Uterus (tissue), 4 donors: ENCODE results near the gene LRRC8A. TPM values are rescaled to one million over a fixed set of nuclear protein-coding genes. Genes with fewer than 3 reads are reported as not detected.

Experiments
- DNase-seq, 2 donors: peaks; one replicate each; pipeline ENCODE4 v3.0.0-alpha.2; 2019 to 2020
- H3K27ac ChIP-seq, 2 donors: fragments of 200-600 bp; sonication (generic); 1 replicate in 1 of 2; 2 replicates in 1 of 2; pipeline ENCODE4 v1.5.1; 2016 to 2018
- H3K27me3 ChIP-seq, 2 donors: fragments of 200-600 bp; sonication (generic); one replicate each; pipeline ENCODE4 v1.5.1; 2018 to 2019; ENCODE audit warnings: control low read depth in 1 of 2
- H3K36me3 ChIP-seq, 2 donors: fragments of 200-600 bp; sonication (generic); one replicate each; pipeline ENCODE4 v1.5.1; 2019; ENCODE audit warnings: control low read depth in 1 of 2
- H3K4me1 ChIP-seq, 2 donors: fragments of 200-600 bp; sonication (generic); one replicate each; pipeline ENCODE4 v1.5.1; 2018 to 2019; ENCODE audit warnings: control low read depth in 1 of 2
- H3K4me3 ChIP-seq, 2 donors: fragments of 200-600 bp; sonication (generic); 1 replicate in 1 of 2; 2 replicates in 1 of 2; pipeline ENCODE4 v1.5.1; 2018 to 2019; ENCODE audit warnings: mild to moderate bottlenecking in 1 of 2
- H3K9me3 ChIP-seq, 2 donors: fragments of 200-600 bp; sonication (generic); one replicate each; pipeline ENCODE4 v1.5.1; 2019; ENCODE audit warnings: control low read depth in 1 of 2
- POLR2A ChIP-seq, 2 donors: fragments of 450-650 bp; IDR thresholded peaks; one replicate each; pipeline ENCODE4 v1.6.1; 2016; ENCODE audit warnings: antibody characterized with exemption in 2 of 2, mild to moderate bottlenecking in 1 of 2, moderate library complexity in 1 of 2
- intact Hi-C: fragments of 100-400 bp; cut with DNase I; formaldehyde crosslinking; loops from one replicate; pipeline ENCODE4 v1.15.1; 2023; ENCODE audit warnings: low total_unique reads
- total RNA-seq, 4 donors: library from RNA; depleted of rRNA in 3 of 4; stranded (reverse); fragments of >200 nt in 3 of 4; gene quantifications; one replicate each; pipeline versions ENCODE4 v1.1.0 to v1.2.4, GENCODE V29; 2014 to 2023
- TF ChIP-seq, protein P1 (sequence below), 4 experiments: fragments of 200-600 bp in 2 of 4; fragments of 450-650 bp in 2 of 4; sonication (generic) in 2 of 4; IDR thresholded peaks; one replicate each; pipeline ENCODE4 v1.5.1; 2016 to 2019; ENCODE audit warnings: antibody characterized with exemption in 4 of 4, mild to moderate bottlenecking in 2 of 4, moderate library complexity in 1 of 4
- donor health status: DM: yes; HTN: yes; CAD: no.

Gene LRRC8A
- total RNA-seq, 4 donors from 2014 or later, result 23.5 to 58.7 (median 30.8) TPM

DNA sequence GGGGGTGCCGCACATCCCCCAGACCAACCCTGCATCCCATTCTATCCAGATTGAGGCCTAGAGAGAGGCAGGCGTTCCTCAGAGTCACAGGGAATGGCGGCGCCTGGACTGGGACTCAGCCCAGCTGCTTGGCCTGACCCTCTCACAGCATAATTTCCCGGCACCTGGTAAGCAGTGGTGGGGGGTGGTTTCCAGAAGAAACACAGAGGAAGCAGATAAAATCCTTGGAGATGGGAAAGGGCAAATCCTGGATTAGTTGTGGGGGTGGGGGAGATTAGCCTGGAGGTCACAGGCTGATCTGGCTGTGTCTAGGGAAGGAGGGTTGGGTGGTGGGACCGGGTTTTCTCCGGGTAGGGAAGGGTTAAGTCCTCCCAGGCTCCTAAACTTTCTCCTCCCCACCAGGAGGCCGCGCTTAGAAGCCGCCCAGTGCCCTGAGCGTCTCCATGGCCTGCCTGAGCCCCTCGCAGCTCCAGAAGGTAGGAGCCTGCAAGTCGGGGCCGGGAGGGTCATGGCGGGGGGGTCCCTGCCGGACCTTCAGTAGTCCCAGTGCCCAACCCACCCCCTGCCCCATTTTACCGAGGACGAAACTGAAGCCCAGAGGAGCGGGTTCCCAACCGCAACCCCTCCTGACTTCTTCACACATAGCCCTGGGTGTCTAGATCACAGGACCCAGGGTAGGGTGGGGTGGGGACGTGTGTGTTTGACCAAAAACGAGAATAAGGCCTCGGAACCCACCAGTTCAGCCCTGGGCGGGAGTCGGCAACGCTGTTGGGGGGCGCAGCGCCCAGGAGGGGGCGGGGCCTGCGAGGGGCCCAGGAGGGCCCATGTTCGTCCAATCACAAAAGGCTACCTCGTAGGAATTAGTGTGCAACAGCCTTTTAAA, 40.2 kb downstream of the LRRC8A start:
- no peaks in the 10 kb centered on the region for H3K36me3 ChIP-seq
- H3K4me3 ChIP-seq, result peak overlapping the region; percentile 52 to 97
- intact Hi-C loops, result loop anchor here (5.0 kb wide), 1 partner anchor 40 kb away; the partner anchor contains the start of genes KYAT1 and LRRC8A
- TF ChIP-seq POLR2A (IDR thresholded peaks at IDR 0.05), result peak in 1 of 2 donors; percentile 18
- TF ChIP-seq, protein P1, sequence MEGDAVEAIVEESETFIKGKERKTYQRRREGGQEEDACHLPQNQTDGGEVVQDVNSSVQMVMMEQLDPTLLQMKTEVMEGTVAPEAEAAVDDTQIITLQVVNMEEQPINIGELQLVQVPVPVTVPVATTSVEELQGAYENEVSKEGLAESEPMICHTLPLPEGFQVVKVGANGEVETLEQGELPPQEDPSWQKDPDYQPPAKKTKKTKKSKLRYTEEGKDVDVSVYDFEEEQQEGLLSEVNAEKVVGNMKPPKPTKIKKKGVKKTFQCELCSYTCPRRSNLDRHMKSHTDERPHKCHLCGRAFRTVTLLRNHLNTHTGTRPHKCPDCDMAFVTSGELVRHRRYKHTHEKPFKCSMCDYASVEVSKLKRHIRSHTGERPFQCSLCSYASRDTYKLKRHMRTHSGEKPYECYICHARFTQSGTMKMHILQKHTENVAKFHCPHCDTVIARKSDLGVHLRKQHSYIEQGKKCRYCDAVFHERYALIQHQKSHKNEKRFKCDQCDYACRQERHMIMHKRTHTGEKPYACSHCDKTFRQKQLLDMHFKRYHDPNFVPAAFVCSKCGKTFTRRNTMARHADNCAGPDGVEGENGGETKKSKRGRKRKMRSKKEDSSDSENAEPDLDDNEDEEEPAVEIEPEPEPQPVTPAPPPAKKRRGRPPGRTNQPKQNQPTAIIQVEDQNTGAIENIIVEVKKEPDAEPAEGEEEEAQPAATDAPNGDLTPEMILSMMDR (IDR thresholded peaks at IDR 0.05), result peak in 2 of 4 experiments; percentile 6 to 25
- peak overlapping the region; percentile 91 to 95 for H3K27ac ChIP-seq
- H3K9me3 ChIP-seq, result no peaks in the 10 kb centered on the region
- peak; percentile 72 to 79 for DNase-seq
- H3K27me3 ChIP-seq, result no peaks in the 10 kb centered on the region
- peaks cover 7 to 12% of the 10 kb centered on the region in 2 donors for H3K4me1 ChIP-seq

DNA sequence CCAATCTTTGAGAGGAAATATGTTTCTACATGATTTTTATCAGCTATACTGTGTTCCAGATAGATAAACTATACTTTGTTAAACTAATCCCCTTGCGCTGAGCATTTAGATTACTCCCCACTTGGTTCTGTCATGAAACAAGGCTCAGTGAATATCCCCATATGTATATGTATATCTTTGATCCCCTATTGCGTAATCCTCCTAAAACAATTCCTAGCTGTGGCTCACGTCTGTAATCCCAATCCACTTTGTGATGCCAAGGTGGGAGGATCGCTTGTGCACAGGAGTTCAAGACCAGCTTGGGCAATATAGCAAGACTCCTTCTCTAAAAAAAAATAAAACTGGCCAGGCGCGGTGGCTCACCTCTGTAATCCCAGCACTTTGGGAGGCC, 41.6 kb downstream of the LRRC8A start:
- Histone ChIP-seq H3K4me3 (no peak overlapping the region), H3K9me3 (no peaks in the 10 kb centered on the region), H3K36me3 (no peaks in the 10 kb centered on the region), H3K4me1 (peaks cover 12 to 15% of the 10 kb centered on the region in 2 donors), H3K27ac (peak overlapping the region; percentile 91 to 95), H3K27me3 (no peaks in the 10 kb centered on the region)
- intact Hi-C loops, result loop anchor here (5.0 kb wide), 1 partner anchor 41 kb away; the partner anchor contains the start of genes KYAT1 and LRRC8A
- no peak for TF ChIP-seq POLR2A (IDR thresholded peaks at IDR 0.05)
- TF ChIP-seq, protein P1 (IDR thresholded peaks at IDR 0.05), result no peak
- no peak for DNase-seq

DNA sequence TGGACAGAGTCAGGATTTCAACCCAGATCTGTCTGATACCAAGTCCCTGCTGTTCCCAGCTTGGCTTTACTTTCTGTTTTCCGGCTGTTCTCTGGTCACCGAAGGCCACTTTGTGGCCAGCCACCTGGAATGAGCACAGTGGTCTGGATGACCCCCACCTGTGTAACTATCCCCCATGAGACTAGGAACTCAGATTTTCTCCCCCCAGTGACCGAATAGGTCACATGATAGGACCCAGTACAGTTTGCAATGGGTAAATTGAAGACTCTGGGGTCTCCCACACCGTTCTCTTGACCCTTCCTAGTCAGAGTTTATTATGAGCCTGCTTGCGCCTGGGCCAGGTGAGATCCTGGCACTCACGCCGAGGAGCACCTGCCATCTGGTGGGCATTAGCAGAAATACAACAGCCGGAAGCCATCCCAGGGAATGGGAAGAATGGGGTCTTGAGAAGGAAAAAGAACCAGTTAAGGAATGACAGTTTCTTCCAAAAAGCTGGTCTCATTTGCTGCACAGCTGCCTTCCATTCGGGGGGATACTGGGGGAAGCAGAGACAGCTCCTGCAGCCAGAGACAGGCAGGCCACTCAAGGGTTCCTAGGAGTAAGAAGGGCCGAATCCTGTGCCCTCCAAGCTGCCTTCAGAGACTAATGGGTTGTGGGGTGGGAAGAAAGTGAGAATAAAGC, 45.9 kb downstream of the LRRC8A start:
- TF ChIP-seq, protein P1 (IDR thresholded peaks at IDR 0.05), result peak; percentile 89 to 96 (median 95)
- no peak for TF ChIP-seq POLR2A (IDR thresholded peaks at IDR 0.05)
- H3K27ac ChIP-seq, result peak overlapping the region in 1 of 2 donors; percentile 34

DNA sequence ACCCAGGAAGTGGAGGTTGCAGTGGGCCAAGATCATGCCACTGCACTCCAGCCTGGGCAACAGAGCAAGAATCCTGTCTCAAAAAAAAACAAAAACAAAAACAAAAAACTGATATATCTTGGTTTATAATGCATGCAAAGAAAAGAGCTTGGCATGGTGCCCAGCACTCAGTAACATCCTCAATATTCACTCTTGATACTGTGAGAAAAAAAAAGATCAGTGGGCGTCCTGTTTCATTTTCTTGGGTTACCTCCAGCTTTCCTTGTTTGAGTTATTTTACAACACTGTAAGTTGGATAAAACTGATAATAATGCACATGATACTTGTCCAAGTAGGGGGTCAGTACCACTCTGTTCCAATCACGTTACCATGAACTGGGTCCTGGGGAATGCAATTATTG, 46.7 kb downstream of the LRRC8A start:
- Histone ChIP-seq H3K9me3 (no peaks in the 10 kb centered on the region), H3K27me3 (no peaks in the 10 kb centered on the region), H3K4me1 (peaks cover 0 to 9% of the 10 kb centered on the region in 2 donors), H3K27ac (peak overlapping the region in 1 of 2 donors; percentile 34), H3K36me3 (no peaks in the 10 kb centered on the region), H3K4me3 (no peak overlapping the region)
- no peak for TF ChIP-seq POLR2A (IDR thresholded peaks at IDR 0.05)
- TF ChIP-seq, protein P1 (IDR thresholded peaks at IDR 0.05), result no peak
- intact Hi-C loops, result no loop called here
- no peak for DNase-seq

More for the DNA sequence above, 45.9 kb downstream of the LRRC8A start:
- intact Hi-C loops, result loop anchor here (2.0 kb wide), 1 partner anchor 65 kb away; no protein-coding TSS in a partner anchor
- no peaks in the 10 kb centered on the region for H3K9me3 ChIP-seq
- H3K36me3 ChIP-seq, result no peaks in the 10 kb centered on the region
- no peaks in the 10 kb centered on the region for H3K27me3 ChIP-seq
- DNase-seq, result peak; percentile 53 to 60
- no peak overlapping the region for H3K4me3 ChIP-seq
- peaks cover 0 to 9% of the 10 kb centered on the region in 2 donors for H3K4me1 ChIP-seq
